Activated CD4-positive, alpha-beta T cell treated with anti-CD3 and anti-CD28 coated beads, Interleukin-2, amount 10 ng/mL, durations not matched to agents 7 days and 5 days (primary cell): ENCODE data around the gene LIMK1. TPM values are rescaled to one million over a fixed set of nuclear protein-coding genes. Genes with fewer than 3 reads are reported as not detected.
A peak's percentile ranks its signal among the peaks of the same experiment; 100 is the strongest.

Source experiments
- CTCF ChIA-PET: fragments of 350-600 bp; sonication (Branson Sonifier 250); formaldehyde crosslinking; loops from one replicate; lab custom pipeline; 2021; ENCODE audit warnings: antibody characterized with exemption; lab: Charles Lee
- POLR2A ChIA-PET: fragments of 350-600 bp; sonication (Branson Sonifier 250); formaldehyde crosslinking; loops from one replicate; lab custom pipeline; 2021; ENCODE audit warnings: antibody characterized with exemption; lab: Charles Lee
- DNase-seq: peaks from one replicate; pipeline ENCODE4 v3.0.0-alpha.2; 2020
- H3K27ac Mint-ChIP-seq: one replicate; pipeline ENCODE4 v1.8.0; 2021; ENCODE audit warnings: mild to moderate bottlenecking, moderate library complexity, mixed read lengths
- H3K27me3 Mint-ChIP-seq: one replicate; pipeline ENCODE4 v1.8.0; 2021; ENCODE audit warnings: mixed read lengths
- H3K36me3 Mint-ChIP-seq: one replicate; pipeline ENCODE4 v1.8.0; 2021; ENCODE audit warnings: low read depth, mixed read lengths
- H3K4me1 Mint-ChIP-seq: one replicate; pipeline ENCODE4 v1.8.0; 2021; ENCODE audit warnings: mixed read lengths
- H3K4me3 Mint-ChIP-seq: one replicate; pipeline ENCODE4 v1.8.0; 2021; ENCODE audit warnings: mild to moderate bottlenecking, moderate library complexity, mixed read lengths
- H3K9me3 Mint-ChIP-seq: one replicate; pipeline ENCODE4 v1.8.0; 2021; ENCODE audit warnings: mixed read lengths
- total RNA-seq, 2 experiments: library from RNA; stranded (reverse); gene quantifications; one replicate each; pipeline ENCODE4 v1.2.3, GENCODE V29; 2021

Gene LIMK1
- total RNA-seq, 2 experiments from 2014 or later: 16.0 to 16.2 TPM

DNA sequence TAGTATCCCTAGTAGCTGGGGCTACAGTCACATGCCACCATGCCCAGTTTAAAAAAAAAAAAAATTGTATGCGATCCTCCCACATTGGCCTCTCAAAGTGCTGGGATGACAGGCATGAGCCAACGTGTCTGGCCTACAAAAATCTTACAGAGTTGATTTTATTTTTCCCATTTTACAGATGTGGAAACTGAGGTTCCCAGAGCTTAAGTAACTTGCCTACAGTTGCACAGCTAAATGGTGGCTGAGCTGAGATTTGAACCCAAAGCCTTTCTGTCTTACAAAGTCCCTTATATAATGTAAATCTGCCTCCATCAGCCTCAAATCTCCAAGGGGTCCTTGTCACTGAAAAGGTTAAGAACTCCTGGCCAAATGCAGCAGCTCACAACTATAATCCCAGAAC lies 24.6 kb upstream of the LIMK1 start:
- Mint-ChIP-seq H3K27ac (no peak overlapping the region), H3K36me3 (no peaks in the 10 kb centered on the region), H3K4me1 (peaks cover 5% of the 10 kb centered on the region), H3K27me3 (peaks cover 6% of the 10 kb centered on the region), H3K4me3 (no peak overlapping the region), H3K9me3 (no peaks in the 10 kb centered on the region)
- no peak for DNase-seq
- CTCF ChIA-PET: no interaction called here
- POLR2A ChIA-PET: no interaction called here

DNA sequence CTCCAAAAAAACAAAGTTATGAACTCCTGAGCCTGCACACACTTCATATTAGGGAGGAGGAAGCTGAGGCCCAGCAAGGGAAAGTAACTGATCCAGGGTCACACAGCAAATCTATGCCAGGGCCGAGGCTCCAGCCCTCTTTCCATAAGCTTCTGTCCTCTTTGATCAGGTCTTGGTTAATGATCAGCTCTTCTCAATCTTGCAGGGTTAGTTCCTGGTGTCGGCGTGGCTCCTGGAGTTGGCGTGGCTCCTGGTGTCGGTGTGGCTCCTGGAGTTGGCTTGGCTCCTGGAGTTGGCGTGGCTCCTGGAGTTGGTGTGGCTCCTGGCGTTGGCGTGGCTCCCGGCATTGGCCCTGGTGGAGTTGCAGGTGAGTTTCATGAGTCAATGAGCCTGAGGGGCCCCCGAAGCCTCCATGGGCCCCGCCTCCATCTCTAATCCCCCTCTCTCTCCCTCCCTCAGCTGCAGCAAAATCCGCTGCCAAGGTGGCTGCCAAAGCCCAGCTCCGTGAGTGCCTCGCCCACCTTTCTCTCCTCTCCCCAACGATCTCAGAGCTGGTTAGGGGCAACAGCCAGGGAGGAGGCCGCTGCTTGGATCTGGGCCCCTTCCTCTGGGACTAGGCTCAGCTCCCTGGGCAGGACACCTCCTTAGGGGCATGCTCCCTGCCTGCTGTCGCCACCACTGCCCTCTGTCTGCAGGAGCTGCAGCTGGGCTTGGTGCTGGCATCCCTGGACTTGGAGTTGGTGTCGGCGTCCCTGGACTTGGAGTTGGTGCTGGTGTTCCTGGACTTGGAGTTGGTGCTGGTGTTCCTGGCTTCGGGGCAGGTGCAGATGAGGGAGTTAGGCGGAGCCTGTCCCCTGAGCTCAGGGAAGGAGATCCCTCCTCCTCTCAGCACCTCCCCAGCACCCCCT lies 23.7 kb upstream of the LIMK1 start:
- DNase-seq: no peak
- no peaks in the 10 kb centered on the region for H3K9me3 Mint-ChIP-seq
- peaks cover 5% of the 10 kb centered on the region for H3K4me1 Mint-ChIP-seq
- no peaks in the 10 kb centered on the region for H3K36me3 Mint-ChIP-seq
- peaks cover 6% of the 10 kb centered on the region for H3K27me3 Mint-ChIP-seq
- POLR2A ChIA-PET: no interaction called here
- no peak overlapping the region for H3K27ac Mint-ChIP-seq
- CTCF ChIA-PET: interaction anchor here (0.8 to 1.2 kb wide), 3 partner anchors 14 to 341 kb away, joined by 3 to 4 read pairs (median 3); no protein-coding TSS in a partner anchor
- H3K4me3 Mint-ChIP-seq: no peak overlapping the region

DNA sequence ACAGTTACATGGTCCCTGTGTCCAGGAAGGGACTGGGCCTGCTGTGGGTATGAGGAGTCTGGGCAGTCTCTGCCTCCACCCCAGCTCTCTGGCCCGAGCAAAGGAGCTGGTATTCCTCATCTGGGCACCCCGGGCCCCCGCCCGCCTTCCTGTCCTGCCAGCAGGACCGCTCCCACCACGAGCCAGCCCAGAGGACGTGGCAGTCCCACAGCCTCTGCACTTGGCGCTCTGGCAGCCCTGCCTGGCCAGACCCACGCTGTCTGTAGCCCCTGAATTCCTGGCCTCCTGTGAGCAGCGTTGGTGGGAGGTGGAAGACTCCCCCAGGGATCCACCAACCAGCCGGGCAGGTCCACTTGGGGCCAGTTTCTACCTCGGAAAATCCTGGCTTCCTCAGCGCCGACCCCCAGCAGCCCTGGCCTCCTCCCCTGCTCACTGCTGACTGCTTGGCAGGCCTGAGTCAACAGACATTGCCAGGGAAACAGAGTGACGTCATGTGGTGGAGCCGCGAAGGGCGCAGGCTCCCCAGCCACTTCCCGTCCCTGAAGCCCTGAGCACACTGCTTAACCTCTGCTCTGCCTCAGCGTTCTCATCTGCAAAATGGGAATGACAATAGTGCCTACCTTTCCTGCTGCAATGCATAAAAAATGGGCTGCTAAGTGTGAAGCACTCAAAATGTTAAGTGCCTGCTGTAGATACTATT lies 21.6 kb upstream of the LIMK1 start:
- Mint-ChIP-seq H3K4me1 (peaks cover 5% of the 10 kb centered on the region), H3K4me3 (no peak overlapping the region), H3K27me3 (peaks cover 6% of the 10 kb centered on the region), H3K36me3 (no peaks in the 10 kb centered on the region), H3K27ac (peak overlapping the region; percentile 81), H3K9me3 (no peaks in the 10 kb centered on the region)
- ChIA-PET CTCF (interaction anchor here (0.6 kb wide), 1 partner anchor 417 kb away, joined by 3 read pairs; no protein-coding TSS in a partner anchor), POLR2A (no interaction called here)
- peak; percentile 61 for DNase-seq

DNA sequence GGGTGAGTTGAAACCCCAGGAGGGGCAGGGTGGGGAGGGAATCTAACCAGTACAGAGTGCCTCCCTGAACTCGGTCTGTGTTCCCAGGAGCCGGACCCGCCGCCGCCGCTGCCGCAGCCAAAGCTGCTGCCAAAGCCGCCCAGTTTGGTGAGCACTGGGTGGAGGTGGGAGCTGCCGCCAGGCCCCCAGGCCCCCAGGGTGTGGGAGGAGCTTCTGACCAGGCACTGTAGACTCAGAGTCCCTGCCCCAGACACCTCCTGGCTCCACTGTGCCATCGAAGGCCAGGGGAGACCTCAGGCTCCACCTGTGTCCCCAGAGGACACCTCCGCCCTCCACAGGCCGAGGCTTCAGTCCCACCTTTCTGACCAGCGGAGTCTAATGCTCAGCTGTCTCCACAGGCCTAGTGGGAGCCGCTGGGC lies 20.4 kb upstream of the LIMK1 start:
- POLR2A ChIA-PET: no interaction called here
- CTCF ChIA-PET: no interaction called here
- no peak overlapping the region for H3K27ac Mint-ChIP-seq
- no peak overlapping the region for H3K4me3 Mint-ChIP-seq
- H3K27me3 Mint-ChIP-seq: peaks cover 1% of the 10 kb centered on the region
- no peaks in the 10 kb centered on the region for H3K9me3 Mint-ChIP-seq
- DNase-seq: no peak
- no peaks in the 10 kb centered on the region for H3K36me3 Mint-ChIP-seq
- peaks cover 5% of the 10 kb centered on the region for H3K4me1 Mint-ChIP-seq

DNA sequence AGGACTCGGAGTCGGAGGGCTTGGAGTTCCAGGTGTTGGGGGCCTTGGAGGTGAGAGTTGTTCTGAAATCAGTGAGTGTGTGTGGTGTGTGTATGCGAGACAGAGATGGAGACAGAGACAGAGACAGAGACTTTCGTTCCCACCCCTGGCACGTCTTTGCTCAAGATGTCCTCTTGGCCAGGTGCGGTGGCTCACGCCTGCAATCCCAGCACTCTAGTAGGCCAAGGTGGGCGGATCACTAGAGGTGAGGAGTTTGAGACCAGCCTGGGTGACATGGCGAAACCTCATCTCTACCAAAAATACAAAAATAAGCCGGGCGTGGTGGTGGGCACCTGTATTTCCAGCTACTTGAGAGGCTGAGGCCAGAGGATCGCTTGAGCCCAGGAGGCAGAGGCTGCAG lies 20.0 kb upstream of the LIMK1 start:
- no peak for DNase-seq
- Mint-ChIP-seq H3K9me3 (no peaks in the 10 kb centered on the region), H3K4me3 (no peak overlapping the region), H3K27ac (no peak overlapping the region), H3K36me3 (no peaks in the 10 kb centered on the region), H3K27me3 (no peaks in the 10 kb centered on the region), H3K4me1 (peaks cover 5% of the 10 kb centered on the region)
- ChIA-PET CTCF (interaction anchor here (2.5 kb wide), 1 partner anchor 143 kb away, joined by 10 read pairs; no protein-coding TSS in a partner anchor), POLR2A (no interaction called here)

DNA sequence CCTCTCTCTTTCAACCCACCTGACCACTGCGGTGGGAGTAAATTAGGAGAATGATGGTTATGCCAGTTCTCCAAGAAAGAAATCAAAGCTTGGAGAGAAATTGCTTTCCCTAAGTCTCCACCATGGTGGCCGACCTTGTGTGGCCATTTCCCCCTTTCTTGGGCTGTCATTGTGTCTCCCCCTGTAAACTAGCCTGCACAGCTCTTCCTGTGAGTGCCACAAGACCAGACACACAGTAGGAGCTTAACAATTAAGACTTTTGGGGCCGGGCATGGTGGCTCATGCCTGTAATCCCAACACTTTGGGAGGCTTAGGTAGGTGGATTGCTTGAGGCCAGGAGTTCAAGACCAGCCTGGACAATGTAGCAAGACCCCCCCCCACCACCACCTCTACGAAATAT lies 18.9 kb upstream of the LIMK1 start:
- POLR2A ChIA-PET: no interaction called here

DNA sequence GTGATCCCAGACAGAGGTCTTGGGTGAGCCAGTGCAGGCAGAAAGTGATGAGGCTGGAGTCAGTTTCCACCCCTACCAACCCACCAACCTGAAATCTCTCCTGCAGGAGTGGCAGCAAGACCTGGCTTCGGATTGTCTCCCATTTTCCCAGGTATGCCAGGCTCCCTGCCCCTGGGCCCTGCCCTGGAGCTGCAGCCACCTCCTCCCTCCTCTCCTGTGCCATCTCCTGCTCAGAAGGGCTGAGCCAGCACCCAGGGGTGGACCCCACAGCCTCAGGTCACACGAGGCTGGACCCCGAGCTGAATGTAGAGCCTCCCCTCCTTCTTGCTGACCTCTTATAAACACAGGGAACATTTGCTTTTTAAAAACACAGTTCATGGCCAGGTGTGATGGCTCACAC lies 17.0 kb upstream of the LIMK1 start:
- H3K27me3 Mint-ChIP-seq: no peaks in the 10 kb centered on the region
- peaks cover 5% of the 10 kb centered on the region for H3K4me1 Mint-ChIP-seq
- H3K4me3 Mint-ChIP-seq: no peak overlapping the region
- ChIA-PET CTCF (interaction anchor here (0.6 to 1.7 kb wide), 2 partner anchors 127 to 223 kb away, joined by 3 to 6 read pairs; no protein-coding TSS in a partner anchor), POLR2A (no interaction called here)
- H3K27ac Mint-ChIP-seq: no peak overlapping the region
- no peaks in the 10 kb centered on the region for H3K36me3 Mint-ChIP-seq
- DNase-seq: no peak
- no peaks in the 10 kb centered on the region for H3K9me3 Mint-ChIP-seq

More for the DNA sequence above, 18.9 kb upstream of the LIMK1 start:
- H3K4me3 Mint-ChIP-seq: no peak overlapping the region
- H3K36me3 Mint-ChIP-seq: no peaks in the 10 kb centered on the region
- H3K27ac Mint-ChIP-seq: no peak overlapping the region
- no peaks in the 10 kb centered on the region for H3K27me3 Mint-ChIP-seq
- peaks cover 5% of the 10 kb centered on the region for H3K4me1 Mint-ChIP-seq
- no peak for DNase-seq
- H3K9me3 Mint-ChIP-seq: no peaks in the 10 kb centered on the region
- CTCF ChIA-PET: interaction anchor here (0.5 to 2.5 kb wide), 5 partner anchors 18 to 142 kb away, joined by 3 to 10 read pairs (median 3); no protein-coding TSS in a partner anchor

DNA sequence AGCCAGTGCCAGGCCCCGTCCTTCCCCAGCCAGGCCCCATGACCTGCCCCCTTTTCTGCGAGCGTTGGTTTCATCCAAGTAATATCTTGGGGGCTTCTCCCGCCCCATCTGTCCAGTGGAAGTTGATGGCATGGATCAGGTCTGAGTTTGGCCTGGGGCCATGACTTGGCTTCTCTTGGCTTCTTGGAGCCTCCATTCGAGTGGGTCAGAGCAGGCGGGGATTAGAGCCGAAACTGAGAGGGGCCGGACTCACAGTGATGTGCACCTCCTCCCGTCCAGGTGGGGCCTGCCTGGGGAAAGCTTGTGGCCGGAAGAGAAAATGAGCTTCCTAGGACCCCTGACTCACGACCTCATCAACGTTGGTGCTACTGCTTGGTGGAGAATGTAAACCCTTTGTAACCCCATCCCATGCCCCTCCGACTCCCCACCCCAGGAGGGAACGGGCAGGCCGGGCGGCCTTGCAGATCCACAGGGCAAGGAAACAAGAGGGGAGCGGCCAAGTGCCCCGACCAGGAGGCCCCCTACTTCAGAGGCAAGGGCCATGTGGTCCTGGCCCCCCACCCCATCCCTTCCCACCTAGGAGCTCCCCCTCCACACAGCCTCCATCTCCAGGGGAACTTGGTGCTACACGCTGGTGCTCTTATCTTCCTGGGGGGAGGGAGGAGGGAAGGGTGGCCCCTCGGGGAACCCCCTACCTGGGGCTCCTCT lies 15.1 kb upstream of the LIMK1 start:
- ChIA-PET POLR2A (no interaction called here), CTCF (interaction anchor here (0.8 to 2.7 kb wide), 10 partner anchors 9 to 333 kb away, joined by 3 to 18 read pairs (median 4); no protein-coding TSS in a partner anchor)
- Mint-ChIP-seq H3K27ac (no peak overlapping the region), H3K4me1 (no peaks in the 10 kb centered on the region), H3K36me3 (no peaks in the 10 kb centered on the region), H3K4me3 (no peak overlapping the region), H3K9me3 (no peaks in the 10 kb centered on the region), H3K27me3 (no peaks in the 10 kb centered on the region)
- DNase-seq: no peak

DNA sequence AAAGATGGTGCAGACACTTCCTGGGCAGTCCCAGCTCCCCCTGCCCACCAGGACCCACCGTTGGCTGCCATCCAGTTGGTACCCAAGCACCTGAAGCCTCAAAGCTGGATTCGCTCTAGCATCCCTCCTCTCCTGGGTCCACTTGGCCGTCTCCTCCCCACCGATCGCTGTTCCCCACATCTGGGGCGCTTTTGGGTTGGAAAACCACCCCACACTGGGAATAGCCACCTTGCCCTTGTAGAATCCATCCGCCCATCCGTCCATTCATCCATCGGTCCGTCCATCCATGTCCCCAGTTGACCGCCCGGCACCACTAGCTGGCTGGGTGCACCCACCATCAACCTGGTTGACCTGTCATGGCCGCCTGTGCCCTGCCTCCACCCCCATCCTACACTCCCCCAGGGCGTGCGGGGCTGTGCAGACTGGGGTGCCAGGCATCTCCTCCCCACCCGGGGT lies 14.5 kb upstream of the LIMK1 start:
- H3K27me3 Mint-ChIP-seq: no peaks in the 10 kb centered on the region
- H3K9me3 Mint-ChIP-seq: no peaks in the 10 kb centered on the region
- H3K36me3 Mint-ChIP-seq: no peaks in the 10 kb centered on the region
- H3K27ac Mint-ChIP-seq: no peak overlapping the region
- ChIA-PET POLR2A (no interaction called here), CTCF (interaction anchor here (1.0 to 2.7 kb wide), 6 partner anchors 8 to 332 kb away, joined by 3 to 18 read pairs (median 6); no protein-coding TSS in a partner anchor)
- DNase-seq: no peak
- no peaks in the 10 kb centered on the region for H3K4me1 Mint-ChIP-seq
- no peak overlapping the region for H3K4me3 Mint-ChIP-seq

DNA sequence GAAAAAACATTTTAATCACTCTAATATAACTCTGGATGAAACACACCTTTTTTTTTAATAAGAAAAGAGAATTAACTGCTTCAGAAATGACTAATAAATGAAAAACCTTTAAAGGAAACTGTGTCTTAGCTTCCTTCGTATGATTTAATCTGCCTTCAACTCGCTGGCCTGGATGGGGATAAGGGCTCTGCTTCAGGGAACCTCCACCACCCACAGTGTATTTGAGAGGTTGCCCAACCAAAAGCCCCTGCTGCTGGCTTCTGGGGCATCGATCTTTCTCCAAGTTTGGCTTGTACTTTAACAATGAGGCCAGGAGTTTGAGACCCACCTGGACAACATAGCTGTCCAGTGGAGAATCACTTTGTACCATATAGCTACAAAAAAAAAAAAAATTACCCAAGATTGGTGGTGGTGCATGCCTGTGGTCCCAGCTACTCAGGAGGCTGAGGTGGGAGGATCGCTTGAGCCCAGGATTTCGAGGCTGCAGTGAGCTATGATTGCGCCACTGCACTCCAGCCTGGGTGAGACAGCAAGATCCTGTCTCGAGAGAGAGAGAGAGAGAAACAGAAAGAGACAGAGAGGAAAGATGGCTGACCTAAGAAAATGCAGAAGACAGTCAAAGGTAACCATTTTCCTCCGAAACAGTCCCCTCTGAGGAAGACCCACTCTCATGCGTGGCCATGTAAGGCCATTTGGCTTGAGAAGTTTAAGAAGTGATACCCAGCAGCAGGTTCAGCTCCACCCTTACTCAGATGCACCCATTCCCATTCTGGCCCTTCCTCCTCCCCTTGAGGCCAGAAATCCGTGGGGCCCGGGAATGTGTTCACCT lies 13.6 kb upstream of the LIMK1 start:
- no peaks in the 10 kb centered on the region for H3K9me3 Mint-ChIP-seq
- ChIA-PET CTCF (interaction anchor here (0.6 to 2.7 kb wide), 7 partner anchors 10 to 331 kb away, joined by 3 to 18 read pairs (median 4); no protein-coding TSS in a partner anchor), POLR2A (no interaction called here)
- H3K36me3 Mint-ChIP-seq: no peaks in the 10 kb centered on the region
- DNase-seq: no peak
- H3K4me1 Mint-ChIP-seq: no peaks in the 10 kb centered on the region
- no peak overlapping the region for H3K4me3 Mint-ChIP-seq
- H3K27me3 Mint-ChIP-seq: peaks cover 4% of the 10 kb centered on the region
- H3K27ac Mint-ChIP-seq: no peak overlapping the region

DNA sequence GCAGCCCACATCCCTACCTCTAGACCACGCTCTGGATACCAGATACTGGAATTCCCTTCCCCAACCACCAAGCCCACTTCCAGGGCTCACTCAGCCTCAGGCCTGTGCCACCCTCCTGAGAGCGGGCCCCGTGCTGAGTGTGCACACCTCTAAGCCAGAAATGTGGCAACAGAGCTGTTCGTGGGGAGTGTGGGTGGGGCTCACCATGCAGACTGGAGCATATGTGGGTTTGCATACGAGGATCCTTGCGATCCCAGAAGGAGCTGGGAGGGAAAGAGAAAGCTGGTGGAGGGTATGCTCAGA lies 13.0 kb upstream of the LIMK1 start:
- no peak for DNase-seq
- ChIA-PET POLR2A (no interaction called here), CTCF (interaction anchor here (0.6 to 1.9 kb wide), 5 partner anchors 10 to 330 kb away, joined by 3 to 5 read pairs (median 4); no protein-coding TSS in a partner anchor)
- peaks cover 4% of the 10 kb centered on the region for H3K27me3 Mint-ChIP-seq
- H3K4me3 Mint-ChIP-seq: no peak overlapping the region
- H3K4me1 Mint-ChIP-seq: no peaks in the 10 kb centered on the region
- no peaks in the 10 kb centered on the region for H3K36me3 Mint-ChIP-seq
- H3K9me3 Mint-ChIP-seq: no peaks in the 10 kb centered on the region
- no peak overlapping the region for H3K27ac Mint-ChIP-seq
